ENCODE results near the gene TNNI3K.

The TNNI3K gene

DNA sequence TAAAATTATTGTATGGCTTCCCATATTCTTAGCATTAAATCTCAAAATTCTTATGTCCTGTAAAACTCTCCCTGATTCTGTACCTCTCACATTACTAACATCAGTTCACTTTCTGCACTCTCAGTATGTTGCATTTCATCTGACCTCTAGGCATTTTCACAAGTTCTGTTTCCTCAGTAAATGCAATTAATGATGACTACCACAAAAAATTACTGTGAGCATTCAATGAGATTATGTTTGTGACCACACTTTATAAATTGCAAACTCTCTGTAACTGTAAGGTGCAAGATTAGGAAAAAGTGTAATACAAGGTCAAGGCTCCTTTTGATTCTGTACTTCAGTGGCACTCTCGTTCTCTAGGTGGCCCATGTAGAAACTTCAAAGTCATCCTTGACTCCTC, 216.8 kb downstream of the TNNI3K start:
- no peak for DNase-seq

DNA sequence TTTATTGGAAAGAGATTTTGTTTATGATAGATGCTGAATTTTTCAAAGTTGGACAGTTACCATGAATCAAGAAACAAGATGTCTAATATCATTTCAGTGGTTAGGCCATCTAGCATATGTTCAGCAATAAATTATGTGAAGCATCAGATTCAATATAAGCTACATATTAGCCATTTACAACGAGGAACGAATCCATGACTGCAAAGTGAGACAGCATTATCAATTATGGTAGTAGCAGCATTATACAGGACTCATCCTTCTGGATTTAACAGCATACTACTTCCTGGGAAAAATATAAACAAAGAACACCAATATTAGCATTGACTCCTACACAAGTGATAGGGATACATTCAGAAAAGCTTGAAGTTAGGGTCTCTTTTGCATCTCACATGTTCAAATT, 218.1 kb downstream of the TNNI3K start:
- DNase-seq: no peak

DNA sequence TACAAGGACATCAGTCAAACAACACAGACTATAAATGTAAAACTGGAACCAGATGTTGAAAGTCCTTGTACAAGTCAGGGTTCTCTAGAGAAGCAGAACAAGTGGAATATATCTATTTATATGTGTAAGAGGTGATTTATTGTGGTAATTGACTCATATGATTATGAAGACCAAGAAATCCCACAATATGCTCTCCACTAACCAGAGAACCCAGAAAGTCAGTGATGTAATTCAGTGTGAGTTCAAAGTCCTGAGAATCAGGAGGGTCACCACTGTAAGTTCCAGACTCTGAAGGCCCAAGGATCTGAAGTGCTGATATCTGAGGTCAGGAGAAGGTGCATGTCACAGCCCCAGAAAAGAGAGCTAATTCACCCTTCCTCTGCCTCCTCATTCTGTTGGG, 220.2 kb downstream of the TNNI3K start:
- DNase-seq: no peak

DNA sequence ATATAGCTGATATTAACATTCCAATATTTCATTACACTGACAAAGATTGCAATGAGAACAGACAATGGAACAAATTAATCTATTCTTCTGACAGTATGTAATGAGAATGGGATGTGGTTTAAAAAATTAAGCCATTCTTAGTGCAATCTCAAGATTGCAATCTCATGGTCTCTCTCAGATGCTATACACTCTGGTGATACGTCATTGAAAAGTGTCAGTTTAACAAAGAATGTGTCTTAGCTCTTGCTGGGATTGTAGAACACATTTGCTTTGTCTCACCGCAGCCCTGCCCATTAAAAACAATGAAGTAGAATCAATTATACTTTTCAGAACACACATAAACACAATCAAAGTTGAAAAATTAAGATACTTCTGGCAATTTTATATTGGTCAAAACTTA, 222.1 kb downstream of the TNNI3K start:
- no peak for DNase-seq

DNA sequence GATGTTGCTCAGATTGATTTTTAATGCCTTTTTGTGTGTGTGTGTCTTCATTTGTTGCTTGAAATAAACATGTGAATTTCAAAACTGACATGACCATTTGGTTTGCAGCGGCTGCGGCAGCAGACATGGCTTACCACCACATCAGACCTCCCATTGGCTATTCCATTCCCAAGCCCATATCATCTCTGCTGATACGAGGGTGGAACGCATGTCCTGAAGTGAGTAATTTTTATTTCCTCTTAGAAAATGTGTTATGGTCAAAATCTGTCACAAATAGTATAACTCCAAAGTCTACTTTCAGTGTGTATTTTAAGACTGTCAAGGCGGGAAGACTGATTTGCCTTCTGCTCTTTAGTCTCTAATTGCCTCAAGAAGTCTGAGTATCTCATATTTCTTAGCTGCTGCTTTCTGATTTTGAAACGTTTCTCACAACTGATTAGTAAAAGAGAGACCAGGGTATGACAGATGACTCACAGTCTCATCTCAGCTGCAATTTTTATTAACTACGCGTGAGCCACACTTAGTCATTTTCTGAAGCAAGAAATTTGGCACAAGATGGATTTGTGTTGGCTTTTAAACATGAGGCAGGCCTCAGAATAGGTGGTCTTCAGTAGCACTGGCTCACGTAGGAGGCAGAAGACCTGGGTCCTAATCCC, 228.3 kb downstream of the TNNI3K start:
- no peak for DNase-seq

GRCh38 chr1:74464037-74464436, 228.8 kb downstream of the TNNI3K start:
- DNase-seq: no peak

- DNase-seq: no peak
Observed at GRCh38 chr1:74465193-74465681, 230.1 kb downstream of the TNNI3K start.

DNA sequence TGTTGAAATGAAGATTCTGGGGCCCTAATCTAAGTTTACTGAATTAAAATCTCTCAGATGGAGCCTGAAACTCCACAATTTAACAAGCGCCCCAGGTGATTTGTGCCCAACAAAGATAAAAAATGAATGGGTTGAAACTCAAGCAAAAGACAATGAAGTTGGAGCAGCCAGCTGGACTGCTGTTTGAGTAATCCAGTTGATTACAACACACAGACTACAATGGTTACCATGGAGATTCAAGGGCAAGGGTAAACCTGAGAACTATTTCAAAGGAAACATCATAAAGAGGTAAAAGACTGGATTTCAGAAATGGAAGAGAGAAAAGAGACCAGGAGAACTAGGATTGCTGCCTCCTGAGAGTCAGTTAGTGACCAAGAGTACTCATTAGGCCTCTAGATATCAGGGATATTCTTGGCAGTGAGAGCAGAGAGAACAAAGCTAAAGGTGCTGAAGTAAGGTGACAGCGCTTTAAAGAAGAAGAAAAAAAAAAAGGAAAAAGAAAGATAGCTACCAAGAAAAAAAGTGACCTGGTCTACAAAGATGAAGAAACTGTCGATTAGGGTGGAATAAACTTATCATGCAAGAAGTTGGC, 232.7 kb downstream of the TNNI3K start:
- no peak for DNase-seq

DNA sequence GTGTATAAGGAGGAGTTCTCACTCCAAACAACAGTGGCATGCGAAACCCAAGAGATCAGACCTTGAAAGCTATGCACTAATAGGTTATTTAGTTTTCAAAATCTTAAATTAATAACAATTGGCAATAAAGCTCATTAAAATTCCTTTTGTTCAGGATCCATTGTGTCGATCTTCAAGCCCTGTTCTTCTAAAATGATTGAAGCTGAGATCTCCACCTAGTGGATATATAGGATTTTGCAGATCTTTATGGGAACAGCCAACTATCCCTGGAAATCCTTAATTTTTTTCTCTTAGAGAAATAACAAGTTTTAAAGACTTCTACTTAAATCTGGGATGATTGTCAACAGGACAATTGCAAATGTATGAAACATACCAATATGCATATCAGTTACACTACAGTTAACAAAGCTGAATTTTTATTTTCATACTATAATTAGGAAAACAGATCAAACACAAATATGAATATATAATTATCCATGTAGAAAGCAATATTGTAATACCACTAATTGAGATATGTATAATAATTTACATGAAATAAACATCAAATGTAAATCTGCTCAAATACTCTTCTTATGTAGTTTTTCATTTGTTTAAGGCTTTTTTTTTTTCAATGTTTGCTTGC, 233.9 kb downstream of the TNNI3K start:
- DNase-seq: no peak

DNA sequence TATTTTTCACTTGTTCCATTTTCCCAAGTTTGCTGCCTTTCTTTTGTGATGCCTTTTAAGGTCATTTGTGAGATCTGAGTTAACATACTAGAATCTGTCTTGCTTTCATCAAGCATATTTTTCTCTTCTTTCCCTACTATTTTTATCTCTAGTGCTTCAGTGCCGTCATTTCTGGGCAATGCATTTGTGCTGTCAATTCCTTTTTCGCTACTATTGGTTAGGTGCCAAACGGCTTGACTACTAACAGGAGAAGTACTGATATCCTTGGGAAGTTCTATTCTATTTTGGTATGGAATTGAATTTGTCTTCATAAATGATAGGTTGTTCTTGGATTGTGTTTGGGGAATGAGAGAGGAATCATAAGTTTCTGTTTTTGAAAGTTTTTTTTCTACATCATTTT, 235.1 kb downstream of the TNNI3K start:
- DNase-seq: no peak

- DNase-seq: no peak
Observed at GRCh38 chr1:74470936-74471335, 235.7 kb downstream of the TNNI3K start.

DNA sequence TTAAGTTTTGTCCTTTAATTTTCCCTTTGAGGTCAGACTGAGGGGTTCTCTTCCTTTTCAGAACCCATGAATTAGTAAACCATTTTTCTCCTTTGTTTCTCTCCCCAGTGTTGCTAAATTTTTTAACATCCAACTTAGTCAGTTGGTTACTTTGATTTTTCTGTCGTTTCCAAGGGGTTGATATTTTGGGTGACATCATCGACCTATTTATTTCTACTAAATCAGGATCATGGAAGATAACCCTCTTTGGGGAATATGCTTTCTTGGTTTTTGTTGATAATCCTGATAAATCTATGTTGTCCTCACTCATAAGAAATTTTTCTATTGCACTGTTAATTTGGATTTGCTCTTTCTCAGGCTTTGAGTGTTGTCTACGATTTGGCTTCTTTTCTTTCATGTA, 236.3 kb downstream of the TNNI3K start:
- DNase-seq: no peak

DNA sequence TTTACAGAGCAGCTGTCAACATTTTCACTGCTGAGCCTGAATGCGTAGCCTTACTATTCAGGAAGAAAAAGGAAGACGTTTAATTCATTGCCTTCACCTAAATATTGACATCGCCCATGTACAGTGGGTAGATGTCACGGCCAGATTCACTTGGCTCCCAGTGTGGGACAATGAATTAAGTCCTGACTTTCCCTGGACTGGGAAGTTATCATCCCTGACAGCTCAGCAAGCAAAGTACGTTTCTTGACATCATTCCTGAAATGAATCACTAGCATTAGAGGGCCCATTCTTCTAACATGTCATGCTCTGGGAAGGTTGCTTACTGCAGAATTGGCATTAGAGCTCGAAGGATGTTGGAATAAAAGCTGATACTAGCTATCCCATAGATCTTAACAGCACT, 239.4 kb downstream of the TNNI3K start:
- no peak for DNase-seq

DNA sequence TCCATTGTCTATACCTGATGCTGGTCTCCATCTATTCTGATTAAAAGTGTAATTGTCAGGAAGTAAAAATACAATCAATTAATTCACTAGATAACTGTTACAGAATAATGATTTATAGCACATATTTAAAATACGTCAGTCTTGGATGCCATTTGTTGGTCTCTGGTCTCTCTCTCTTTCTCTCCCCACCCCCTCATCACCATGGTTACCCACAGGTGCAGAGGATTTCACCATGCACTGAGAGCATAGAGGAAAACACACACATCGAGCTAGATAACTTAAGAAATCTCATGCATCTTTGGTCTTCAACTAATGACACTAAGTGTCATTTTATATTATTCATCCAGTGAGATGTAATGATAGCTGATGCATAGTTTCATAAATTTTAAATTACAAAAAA, 243.8 kb downstream of the TNNI3K start:
- no peak for DNase-seq

GRCh38 chr1:74480068-74480467, 244.9 kb downstream of the TNNI3K start:
- no peak for DNase-seq

- no peak for DNase-seq
Observed at GRCh38 chr1:74481607-74482006, 246.4 kb downstream of the TNNI3K start.

DNA sequence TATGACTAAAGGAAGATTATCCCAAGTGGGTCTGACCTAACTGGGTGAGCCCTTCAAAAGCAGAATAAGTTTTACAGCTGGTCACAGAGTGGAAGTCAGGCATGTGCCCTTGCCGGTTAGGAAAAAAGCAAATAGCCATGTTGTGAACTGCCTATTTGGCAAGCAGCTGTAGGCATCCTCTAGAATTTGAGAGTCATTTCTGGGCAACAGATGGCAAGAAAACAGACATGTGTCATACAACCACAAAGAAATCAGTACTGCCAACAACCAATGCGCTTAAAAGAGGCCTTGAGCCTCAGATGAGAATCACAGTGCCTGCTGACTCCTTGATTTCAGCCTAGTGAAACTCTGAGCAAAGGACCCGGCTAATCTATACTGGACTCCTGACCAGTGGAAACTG, 250.4 kb downstream of the TNNI3K start:
- DNase-seq: no peak

GRCh38 chr1:74486036-74486435, 250.8 kb downstream of the TNNI3K start:
- DNase-seq: no peak

DNA sequence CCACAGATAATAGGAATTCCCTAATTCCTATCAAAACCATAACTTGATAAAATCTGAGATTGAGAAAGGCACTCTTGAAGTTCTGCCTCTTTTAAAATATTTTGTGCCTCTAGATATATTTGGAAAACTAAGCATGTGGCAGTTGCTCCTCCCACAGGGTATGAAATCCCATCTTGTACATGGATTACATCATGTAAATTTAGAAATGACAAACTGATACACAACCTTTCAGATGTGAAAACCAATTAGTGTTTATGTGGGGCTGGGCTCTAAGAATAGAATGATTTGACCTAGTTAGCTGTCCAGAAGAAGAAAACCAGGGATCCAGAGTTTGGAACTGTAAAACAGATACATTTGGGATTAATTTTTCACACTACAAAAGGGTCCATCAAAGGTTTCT, 261.5 kb downstream of the TNNI3K start:
- no peak for DNase-seq

GRCh38 chr1:74498901-74499300, 263.7 kb downstream of the TNNI3K start:
- DNase-seq: no peak

GRCh38 chr1:74502432-74502831, 267.2 kb downstream of the TNNI3K start:
- DNase-seq: no peak

GRCh38 chr1:74502858-74503257, 267.7 kb downstream of the TNNI3K start:
- no peak for DNase-seq

DNA sequence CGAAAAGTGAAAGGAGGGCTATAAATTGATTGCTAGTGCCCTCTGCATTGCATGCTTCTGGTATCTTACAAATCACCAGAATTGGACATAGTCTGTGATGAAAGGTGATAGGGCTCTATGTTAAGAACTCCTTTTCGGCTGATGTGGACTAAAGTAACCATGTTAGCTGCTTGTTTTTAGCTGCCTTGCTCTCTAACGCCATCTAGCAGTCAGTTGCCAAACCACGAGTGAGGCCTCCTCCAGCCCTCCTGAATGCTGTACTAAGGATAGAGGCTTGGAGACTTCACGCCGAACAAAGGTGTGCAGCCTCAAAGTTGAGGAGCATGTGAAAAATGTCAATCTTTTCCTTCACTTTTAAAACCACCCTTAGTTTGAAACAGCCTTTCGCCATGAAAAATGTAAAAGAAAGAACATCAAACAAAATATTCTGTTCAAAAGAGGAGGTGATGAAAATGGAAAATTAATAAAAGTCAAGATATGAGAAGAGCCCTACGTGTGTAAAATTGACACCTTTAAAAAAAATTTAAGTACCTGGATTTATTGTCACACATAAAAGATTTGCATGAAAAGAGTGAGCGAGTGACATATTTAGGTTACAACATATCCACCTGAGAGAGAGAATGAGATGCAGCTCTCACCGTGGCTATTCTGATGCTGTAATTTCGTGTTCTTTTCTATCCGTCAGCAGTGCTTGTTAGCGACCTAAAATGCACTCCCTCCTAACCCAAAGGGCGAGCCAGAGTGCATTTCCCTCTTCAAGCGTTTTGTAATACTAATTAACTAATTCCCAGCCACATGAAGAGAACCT, 269.1 kb downstream of the TNNI3K start:
- peak; percentile 31 to 50 for DNase-seq

Measured in stimulated activated CD4-positive, alpha-beta T cell treated with anti-CD3 and anti-CD28 coated beads, Interleukin-2, amount 100 ng/mL, for 24 hours (primary cell).